GM10248 (cell line): ENCODE results near the gene ADCY4.

ENCODE experiments used
- CTCF ChIA-PET: fragments of 300-600 bp; sonication (Branson Sonifier 250); formaldehyde crosslinking; extraction: SDS; loops from one replicate; lab custom pipeline; 2021; ENCODE audit warnings: antibody characterized with exemption; lab: Yijun Ruan, JAX
- POLR2A ChIA-PET: fragments of 350-650 bp; sonication (Branson Sonifier 250); formaldehyde crosslinking; extraction: SDS; loops from one replicate; lab custom pipeline; 2020; ENCODE audit warnings: antibody characterized with exemption; lab: Yijun Ruan, JAX
- DNase-seq: peaks from one replicate; pipeline ENCODE4 v3.0.0; 2012; ENCODE audit errors: extremely low spot score
- CTCF ChIP-seq: IDR thresholded peaks from 2 replicates; pipeline ENCODE4 v1.5.1; 2012; ENCODE audit warnings: mild to moderate bottlenecking, low read depth; ENCODE audit errors: extremely low read depth, missing control alignments, control extremely low read depth

ADCY4 gene

GRCh38 chr14:24271834-24272263, 63.0 kb downstream of the ADCY4 start:
- no peak for TF ChIP-seq CTCF
- ChIA-PET POLR2A (interaction anchor here (1.2 to 2.0 kb wide), 4 partner anchors 10 to 29 kb away, joined by 6 to 13 read pairs (median 8); partner anchors contain the start of gene TINF2), CTCF (interaction anchor here (0.7 to 9.2 kb wide), 15 partner anchors 9 to 159 kb away, joined by 3 to 68 read pairs (median 6); partner anchors contain the start of genes CHMP4A, CIDEB, IRF9 and KHNYN)
- DNase-seq = no peak

GRCh38 chr14:24271134-24271833, 63.6 kb downstream of the ADCY4 start, which contains the start of gene RABGGTA:
Gene RABGGTA, minus strand, starts transcription at chr14:24271597. Its CDS starts 482 bp downstream, at chr14:24271115.
- DNase-seq = peak; percentile 96
- POLR2A ChIA-PET = interaction anchor here (0.5 to 2.0 kb wide), 8 partner anchors 10 to 159 kb away, joined by 3 to 13 read pairs (median 5); partner anchors contain the start of genes CBLN3, KHNYN and TINF2
- peak; percentile 88 for TF ChIP-seq CTCF
- CTCF ChIA-PET = interaction anchor here (0.8 to 9.2 kb wide), 27 partner anchors 9 to 161 kb away, joined by 3 to 68 read pairs (median 6); partner anchors contain the start of genes CHMP4A, CIDEB, DCAF11 and DHRS1

DNA sequence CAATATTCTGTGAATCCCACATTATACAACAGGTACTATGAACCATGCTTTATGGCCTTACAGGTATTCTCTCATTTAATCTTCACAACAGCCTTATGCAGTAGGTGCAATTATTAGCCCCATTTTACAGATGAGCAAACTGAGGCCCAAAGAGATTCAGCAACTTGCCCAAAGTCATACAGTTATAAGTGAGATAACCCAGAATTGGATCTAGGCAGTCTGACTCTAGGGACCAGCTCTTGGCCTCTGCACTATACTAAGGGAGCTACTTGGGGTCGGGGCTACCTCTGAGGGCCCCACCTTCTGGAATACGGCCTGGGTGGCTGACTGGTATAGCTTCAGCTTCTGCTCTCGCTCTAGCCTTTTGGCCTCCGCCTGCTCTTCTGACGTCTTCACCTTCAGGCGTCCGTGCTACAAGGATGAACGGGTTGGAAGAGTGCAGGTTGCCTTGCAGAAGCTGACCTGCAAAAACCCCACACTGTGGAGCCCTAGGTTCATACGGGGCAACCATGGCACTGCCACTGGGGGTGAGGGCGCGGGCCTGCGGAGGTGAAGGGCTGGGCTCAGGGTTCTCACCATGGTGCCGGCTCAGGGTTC, 64.2 kb downstream of the ADCY4 start:
- TF ChIP-seq CTCF = no peak
- ChIA-PET POLR2A (interaction anchor here (0.7 to 2.0 kb wide), 7 partner anchors 9 to 159 kb away, joined by 3 to 13 read pairs (median 6); partner anchors contain the start of genes CBLN3, KHNYN and TINF2), CTCF (interaction anchor here (0.8 to 9.2 kb wide), 24 partner anchors 8 to 161 kb away, joined by 3 to 68 read pairs (median 8); partner anchors contain the start of genes CHMP4A, CIDEB, DCAF11 and DHRS1)
- no peak for DNase-seq

- ChIA-PET POLR2A (interaction anchor here (0.8 to 2.0 kb wide), 4 partner anchors 8 to 27 kb away, joined by 3 to 13 read pairs (median 4); partner anchors contain the start of gene TINF2), CTCF (interaction anchor here (1.0 to 9.2 kb wide), 18 partner anchors 8 to 162 kb away, joined by 3 to 68 read pairs (median 8); partner anchors contain the start of genes CIDEB, IRF9, LTB4R2 and MDP1)
- no peak for DNase-seq
- no peak for TF ChIP-seq CTCF
Observed at GRCh38 chr14:24269910-24270536, 64.8 kb downstream of the ADCY4 start.

GRCh38 chr14:24269368-24269767, 65.5 kb downstream of the ADCY4 start:
- no peak for DNase-seq
- POLR2A ChIA-PET = interaction anchor here (0.8 to 1.4 kb wide), 2 partner anchors 7 to 23 kb away, joined by 3 to 5 read pairs; no protein-coding TSS in a partner anchor
- CTCF ChIA-PET = interaction anchor here (1.8 to 9.2 kb wide), 8 partner anchors 12 to 39 kb away, joined by 5 to 68 read pairs (median 35); partner anchors contain the start of genes CIDEB, LTB4R2 and TINF2
- TF ChIP-seq CTCF = no peak
